GM12878 (cell line): Measurements from ENCODE around the gene KLRD1.

Source experiments
- BRCA1 ChIP-seq: IDR thresholded peaks from 2 replicates; pipeline ENCODE4 v1.6.1; 2011; ENCODE audit warnings: low read depth, low read length, improper control_type of control experiment
- CREM ChIP-seq: IDR thresholded peaks from 2 replicates; pipeline ENCODE4 v1.6.1; 2014; ENCODE audit warnings: antibody characterized with exemption, low read depth
- EZH2 ChIP-seq: IDR thresholded peaks from 2 replicates; pipeline ENCODE4 v1.6.1; 2012; ENCODE audit warnings: low read depth, mild to moderate bottlenecking, control low read depth, inconsistent platforms, low read length, borderline replicate concordance; ENCODE audit not compliant: control insufficient read depth
- POLR2AphosphoS5 ChIP-seq: IDR thresholded peaks from 2 replicates; pipeline ENCODE4 v1.6.1; 2011; ENCODE audit warnings: mild to moderate bottlenecking, low read length, inconsistent platforms
- SP1 ChIP-seq: IDR thresholded peaks from one replicate; pipeline ENCODE4 v1.6.1; 2011; ENCODE audit warnings: low read depth, low read length
- TAF1 ChIP-seq: IDR thresholded peaks from 2 replicates; pipeline ENCODE4 v1.6.1; 2011; ENCODE audit warnings: mild to moderate bottlenecking, low read depth, low read length, borderline replicate concordance
- TF ChIP-seq, protein P1 (sequence below), 3 experiments: IDR thresholded peaks in 2 of 3; conservative IDR thresholded peaks in 1 of 3; 2 replicates each; pipeline ENCODE4 v1.5.1; 2011; ENCODE audit warnings: low read depth in 3 of 3, low read length in 3 of 3, mild to moderate bottlenecking in 3 of 3, control low read depth in 2 of 3, moderate library complexity in 2 of 3, inconsistent platforms in 1 of 3, mixed read lengths in 1 of 3; ENCODE audit not compliant: control insufficient read depth in 2 of 3, insufficient read depth in 1 of 3; ENCODE audit errors: extremely low read depth in 1 of 3

DNA sequence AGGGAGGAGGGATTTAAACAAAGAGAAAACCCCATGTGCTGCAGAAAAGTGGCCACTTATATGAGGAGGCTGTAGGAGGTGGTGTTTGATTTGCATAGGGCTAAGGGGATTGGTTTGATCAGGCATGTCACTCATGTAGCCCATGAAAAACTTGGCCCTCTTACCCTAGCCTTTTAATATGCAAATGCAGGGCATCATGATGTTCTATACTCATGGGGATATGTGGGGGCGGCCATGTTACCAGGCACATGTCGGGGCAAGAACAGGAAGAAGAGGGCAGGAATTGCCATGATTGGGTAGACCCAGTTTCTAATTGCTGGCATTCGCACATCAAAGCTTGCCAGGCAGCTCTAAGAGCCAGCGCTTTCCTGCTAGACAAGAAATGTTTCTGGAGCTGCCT is 53.4 kb downstream of the KLRD1 start:
- TF ChIP-seq TAF1 (no peak), BRCA1 (no peak), EZH2 (no peak), SP1 (no peak), CREM (no peak), POLR2AphosphoS5 (no peak)
- TF ChIP-seq, protein P1, sequence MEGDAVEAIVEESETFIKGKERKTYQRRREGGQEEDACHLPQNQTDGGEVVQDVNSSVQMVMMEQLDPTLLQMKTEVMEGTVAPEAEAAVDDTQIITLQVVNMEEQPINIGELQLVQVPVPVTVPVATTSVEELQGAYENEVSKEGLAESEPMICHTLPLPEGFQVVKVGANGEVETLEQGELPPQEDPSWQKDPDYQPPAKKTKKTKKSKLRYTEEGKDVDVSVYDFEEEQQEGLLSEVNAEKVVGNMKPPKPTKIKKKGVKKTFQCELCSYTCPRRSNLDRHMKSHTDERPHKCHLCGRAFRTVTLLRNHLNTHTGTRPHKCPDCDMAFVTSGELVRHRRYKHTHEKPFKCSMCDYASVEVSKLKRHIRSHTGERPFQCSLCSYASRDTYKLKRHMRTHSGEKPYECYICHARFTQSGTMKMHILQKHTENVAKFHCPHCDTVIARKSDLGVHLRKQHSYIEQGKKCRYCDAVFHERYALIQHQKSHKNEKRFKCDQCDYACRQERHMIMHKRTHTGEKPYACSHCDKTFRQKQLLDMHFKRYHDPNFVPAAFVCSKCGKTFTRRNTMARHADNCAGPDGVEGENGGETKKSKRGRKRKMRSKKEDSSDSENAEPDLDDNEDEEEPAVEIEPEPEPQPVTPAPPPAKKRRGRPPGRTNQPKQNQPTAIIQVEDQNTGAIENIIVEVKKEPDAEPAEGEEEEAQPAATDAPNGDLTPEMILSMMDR (IDR thresholded peaks at IDR 0.05 in 2 of 3, conservative IDR thresholded peaks at IDR 0.05 in 1 of 3; ENCODE audit: control insufficient read depth in 2 of 3, extremely low read depth in 1 of 3, insufficient read depth in 1 of 3, low read depth in 3 of 3, low read length in 3 of 3) = no peak
